Nephron (organoid): ENCODE data around the gene DAP3.
A peak's percentile ranks its signal among the peaks of the same experiment; 100 is the strongest.
"Not testable (repeated sequence)": the region's sequence is repeated elsewhere in the genome, so short reads cannot be mapped to it uniquely, and the experiment has no call there.

Source experiments
- H3K27ac Mint-ChIP-seq, 3 experiments: 2 replicates each; pipeline ENCODE4 v1.8.0; 2020; ENCODE audit warnings: mixed read lengths in 3 of 3, mild to moderate bottlenecking in 2 of 3, moderate library complexity in 1 of 3
- H3K27me3 Mint-ChIP-seq: 2 replicates; pipeline ENCODE4 v1.8.0; 2021; ENCODE audit warnings: low read depth, mild to moderate bottlenecking, moderate library complexity, mixed read lengths
- H3K36me3 Mint-ChIP-seq: 2 replicates; pipeline ENCODE4 v1.8.0; 2020; ENCODE audit warnings: low read depth, mixed read lengths
- H3K4me1 Mint-ChIP-seq: 2 replicates; pipeline ENCODE4 v1.8.0; 2020; ENCODE audit warnings: mixed read lengths
- H3K4me3 Mint-ChIP-seq, 3 experiments: 2 replicates each; pipeline ENCODE4 v1.8.0; 2020; ENCODE audit warnings: mild to moderate bottlenecking in 3 of 3, mixed read lengths in 3 of 3, moderate library complexity in 2 of 3
- H3K9me3 Mint-ChIP-seq: 2 replicates; pipeline ENCODE4 v1.8.0; 2020; ENCODE audit warnings: mixed read lengths
- TF ChIP-seq, protein P1 (sequence below), 3 experiments: fragments of 200-600 bp; sonication (generic); IDR thresholded peaks; one replicate each; pipeline ENCODE4 v1.5.0; 2021; ENCODE audit warnings: antibody characterized with exemption in 3 of 3; ENCODE audit not compliant: unreplicated experiment in 3 of 3

DAP3 gene

DNA sequence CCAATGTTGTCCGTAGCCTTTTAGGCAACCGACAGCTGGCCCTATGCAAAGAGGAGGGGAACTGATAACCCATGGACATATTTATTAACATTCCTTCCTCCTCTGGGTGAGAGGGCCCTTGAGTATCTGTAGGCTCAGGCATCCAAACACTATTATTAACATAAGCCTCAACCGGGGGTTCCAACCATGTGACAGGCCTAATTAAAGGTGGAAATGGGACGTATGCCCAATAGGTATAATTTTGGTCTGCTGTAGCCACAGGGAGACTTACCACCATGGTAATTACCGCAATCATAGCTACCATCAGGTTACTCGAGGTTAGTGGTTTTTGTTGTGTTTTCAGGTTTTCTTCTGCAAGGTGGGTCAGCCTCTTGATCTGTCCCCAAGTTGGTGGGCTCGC is 5.3 kb downstream of the DAP3 start:
- Mint-ChIP-seq H3K27me3 (no peaks in the 10 kb centered on the region), H3K4me1 (peaks cover 23% of the 10 kb centered on the region), H3K4me3 (peak overlapping the region in 1 of 3 experiments; percentile 52), H3K27ac (no peak overlapping the region), H3K36me3 (peaks cover 90% of the 10 kb centered on the region), H3K9me3 (peaks cover 21% of the 10 kb centered on the region)
- TF ChIP-seq, protein P1, sequence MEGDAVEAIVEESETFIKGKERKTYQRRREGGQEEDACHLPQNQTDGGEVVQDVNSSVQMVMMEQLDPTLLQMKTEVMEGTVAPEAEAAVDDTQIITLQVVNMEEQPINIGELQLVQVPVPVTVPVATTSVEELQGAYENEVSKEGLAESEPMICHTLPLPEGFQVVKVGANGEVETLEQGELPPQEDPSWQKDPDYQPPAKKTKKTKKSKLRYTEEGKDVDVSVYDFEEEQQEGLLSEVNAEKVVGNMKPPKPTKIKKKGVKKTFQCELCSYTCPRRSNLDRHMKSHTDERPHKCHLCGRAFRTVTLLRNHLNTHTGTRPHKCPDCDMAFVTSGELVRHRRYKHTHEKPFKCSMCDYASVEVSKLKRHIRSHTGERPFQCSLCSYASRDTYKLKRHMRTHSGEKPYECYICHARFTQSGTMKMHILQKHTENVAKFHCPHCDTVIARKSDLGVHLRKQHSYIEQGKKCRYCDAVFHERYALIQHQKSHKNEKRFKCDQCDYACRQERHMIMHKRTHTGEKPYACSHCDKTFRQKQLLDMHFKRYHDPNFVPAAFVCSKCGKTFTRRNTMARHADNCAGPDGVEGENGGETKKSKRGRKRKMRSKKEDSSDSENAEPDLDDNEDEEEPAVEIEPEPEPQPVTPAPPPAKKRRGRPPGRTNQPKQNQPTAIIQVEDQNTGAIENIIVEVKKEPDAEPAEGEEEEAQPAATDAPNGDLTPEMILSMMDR (IDR thresholded peaks at IDR 0.05; ENCODE audit: unreplicated experiment in 3 of 3): no peak

DNA sequence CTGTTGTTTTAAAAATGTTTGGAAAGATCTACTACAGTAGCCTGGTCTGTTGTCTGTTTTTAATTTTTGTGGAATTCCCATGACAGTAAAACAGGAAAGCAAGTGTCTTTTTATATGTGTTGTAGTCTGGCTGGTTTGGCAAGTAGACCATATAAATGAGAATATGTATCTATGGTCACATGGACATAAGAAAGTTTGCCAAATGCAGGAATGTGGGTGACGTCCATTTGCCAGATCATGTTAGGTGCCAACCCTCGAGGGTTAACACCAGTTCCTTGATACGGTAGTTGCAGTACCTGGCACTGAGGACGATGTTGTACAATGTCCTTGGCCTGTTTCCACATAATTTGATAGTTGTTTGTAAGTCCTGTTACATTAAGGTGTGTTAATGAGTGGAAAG is 6.2 kb downstream of the DAP3 start:
- Mint-ChIP-seq H3K9me3 (peaks cover 21% of the 10 kb centered on the region), H3K36me3 (peaks cover 89% of the 10 kb centered on the region), H3K27ac (no peak overlapping the region), H3K4me1 (peaks cover 18% of the 10 kb centered on the region), H3K27me3 (no peaks in the 10 kb centered on the region), H3K4me3 (no peak overlapping the region)
- TF ChIP-seq, protein P1 (IDR thresholded peaks at IDR 0.05; ENCODE audit: unreplicated experiment in 3 of 3): no peak

GRCh38 chr1:155695608-155696007 is 6.7 kb downstream of the DAP3 start:
- Mint-ChIP-seq H3K4me1 (peaks cover 15% of the 10 kb centered on the region), H3K4me3 (no peak overlapping the region), H3K9me3 (peaks cover 21% of the 10 kb centered on the region), H3K36me3 (peaks cover 87% of the 10 kb centered on the region), H3K27me3 (no peaks in the 10 kb centered on the region), H3K27ac (no peak overlapping the region)
- TF ChIP-seq, protein P1 (IDR thresholded peaks at IDR 0.05; ENCODE audit: unreplicated experiment in 3 of 3): no peak

GRCh38 chr1:155696524-155696923 is 7.6 kb downstream of the DAP3 start:
- TF ChIP-seq, protein P1 (IDR thresholded peaks at IDR 0.05; ENCODE audit: unreplicated experiment in 3 of 3): no peak
- H3K36me3 Mint-ChIP-seq: peaks cover 80% of the 10 kb centered on the region
- no peaks in the 10 kb centered on the region for H3K27me3 Mint-ChIP-seq
- no peak overlapping the region for H3K27ac Mint-ChIP-seq
- peaks cover 10% of the 10 kb centered on the region for H3K4me1 Mint-ChIP-seq
- peaks cover 21% of the 10 kb centered on the region for H3K9me3 Mint-ChIP-seq
- no peak overlapping the region for H3K4me3 Mint-ChIP-seq

GRCh38 chr1:155697046-155697445 is 8.2 kb downstream of the DAP3 start:
- Mint-ChIP-seq H3K9me3 (peaks cover 18% of the 10 kb centered on the region), H3K4me1 (peaks cover 10% of the 10 kb centered on the region), H3K27ac (peak overlapping the region in 1 of 3 experiments; percentile 44), H3K36me3 (peaks cover 75% of the 10 kb centered on the region), H3K27me3 (no peaks in the 10 kb centered on the region), H3K4me3 (peak overlapping the region in 2 of 3 experiments; percentile 48 to 53)
- TF ChIP-seq, protein P1 (IDR thresholded peaks at IDR 0.05; ENCODE audit: unreplicated experiment in 3 of 3): no peak

DNA sequence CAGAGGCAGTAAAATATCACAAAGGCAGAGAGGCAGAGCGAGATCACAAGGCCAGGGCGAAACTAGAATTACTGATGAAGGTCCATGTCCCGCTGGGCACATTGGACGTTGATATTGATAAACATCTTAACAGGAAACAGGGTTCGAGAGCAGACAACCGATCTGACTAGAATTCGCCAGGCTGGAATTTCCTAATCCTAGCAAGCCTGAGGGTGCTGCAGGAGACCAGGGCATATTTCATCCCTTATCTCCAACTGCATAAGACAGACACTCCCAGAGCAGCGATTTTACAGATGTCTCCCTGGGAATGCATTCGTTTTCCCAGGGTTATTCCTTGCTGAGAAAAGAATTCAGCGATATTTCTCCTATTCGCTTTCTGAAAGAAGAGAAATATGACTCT is 8.7 kb downstream of the DAP3 start:
- not testable (repeated sequence) for H3K27me3 Mint-ChIP-seq, H3K4me1 Mint-ChIP-seq, H3K4me3 Mint-ChIP-seq, H3K27ac Mint-ChIP-seq
- peaks cover 69% of the 10 kb centered on the region for H3K36me3 Mint-ChIP-seq
- H3K9me3 Mint-ChIP-seq: peaks cover 18% of the 10 kb centered on the region
